SH-SY5Y (cell line): ENCODE data around the gene SLC66A1.

Source experiments
- GATA2 ChIP-seq: IDR thresholded peaks from 2 replicates; pipeline ENCODE4 v1.6.1; 2011; ENCODE audit warnings: mild to moderate bottlenecking, low read depth, low read length
- GATA3 ChIP-seq: IDR thresholded peaks from 2 replicates; pipeline ENCODE4 v1.6.1; 2011; ENCODE audit warnings: low read depth, mild to moderate bottlenecking, low read length, moderate library complexity

- TF ChIP-seq GATA2 (no peak), GATA3 (no peak)
These were observed 48.3 kb downstream of the SLC66A1 start for GRCh38 chr1:19360432-19360831.
